Activated T-helper 9 cell treated with anti-CD3 and anti-CD28 coated beads, Interleukin-2, amount 50 U/mL, for 16 hours (primary cell): ENCODE data around the gene THAP12.
"Not testable (repeated sequence)": the region's sequence is repeated elsewhere in the genome, so short reads cannot be mapped to it uniquely, and the experiment has no call there.

Experiments
- DNase-seq: peaks from one replicate; pipeline ENCODE4 v3.0.0-alpha.2; 2020; ENCODE audit warnings: low read depth

Gene THAP12

GRCh38 chr11:76327756-76328388 is 53.1 kb downstream of the THAP12 start:
- no peak for DNase-seq

DNA sequence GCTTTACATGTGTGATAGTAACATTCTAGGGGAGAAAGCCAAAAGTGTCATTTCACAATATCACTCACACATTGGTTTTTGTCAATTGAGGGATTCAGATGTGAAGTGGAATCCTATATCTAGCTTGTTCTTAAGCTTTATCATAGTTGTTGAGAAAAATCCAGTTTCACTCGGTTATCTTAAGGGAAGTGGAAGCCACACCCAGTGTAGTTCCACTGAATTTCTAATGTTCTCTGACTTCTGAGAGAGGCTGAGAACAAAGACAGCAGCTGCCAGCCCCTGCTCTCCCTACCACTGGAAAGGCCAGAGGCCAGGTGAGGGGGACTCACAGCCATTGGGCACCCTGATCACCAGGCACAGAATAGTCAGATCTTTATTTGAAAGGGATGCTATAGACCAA is 53.7 kb downstream of the THAP12 start:
- DNase-seq: no peak

- DNase-seq: no peak
Observed at GRCh38 chr11:76325185-76325584, 55.7 kb downstream of the THAP12 start.

GRCh38 chr11:76323804-76324203 is 57.1 kb downstream of the THAP12 start:
- no peak for DNase-seq

DNA sequence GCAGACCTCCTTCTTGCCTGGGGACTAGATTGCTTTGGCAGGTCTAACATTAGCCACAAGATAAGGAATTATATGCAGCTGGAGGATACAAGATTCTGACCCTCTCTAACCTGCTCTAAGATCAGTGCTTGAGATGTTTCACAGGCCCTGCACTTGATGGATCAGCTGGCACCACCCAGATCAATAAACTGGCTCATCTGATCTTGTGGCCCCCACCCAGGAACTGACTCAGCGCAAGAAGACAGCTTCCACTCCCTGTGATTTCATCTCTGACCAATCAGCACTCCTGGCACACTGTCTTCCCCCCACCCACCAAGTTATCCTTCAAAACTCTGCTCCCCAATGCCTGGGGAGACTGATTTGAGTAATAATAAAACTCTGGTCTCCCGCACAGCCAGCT is 57.6 kb downstream of the THAP12 start:
- not testable (repeated sequence) for DNase-seq

DNA sequence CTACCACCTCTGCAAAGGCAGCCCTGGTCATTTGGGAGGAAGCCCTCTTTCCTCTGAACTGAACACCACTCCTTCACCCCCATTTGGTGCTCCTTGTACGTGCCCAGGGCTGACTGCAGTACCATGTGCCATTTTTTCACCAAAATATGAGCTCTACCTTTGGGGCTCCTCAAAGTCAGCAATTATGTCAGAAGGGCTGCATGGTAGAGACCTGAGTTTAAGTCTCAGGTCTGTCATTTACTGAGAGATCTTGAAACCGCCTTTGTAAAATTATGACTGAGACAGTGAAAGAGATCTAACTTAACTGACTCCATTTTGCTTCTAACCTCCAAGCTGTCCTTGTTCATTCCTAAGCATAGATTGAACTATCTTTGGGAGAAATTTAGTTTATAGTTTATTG is 58.0 kb downstream of the THAP12 start:
- no peak for DNase-seq

DNA sequence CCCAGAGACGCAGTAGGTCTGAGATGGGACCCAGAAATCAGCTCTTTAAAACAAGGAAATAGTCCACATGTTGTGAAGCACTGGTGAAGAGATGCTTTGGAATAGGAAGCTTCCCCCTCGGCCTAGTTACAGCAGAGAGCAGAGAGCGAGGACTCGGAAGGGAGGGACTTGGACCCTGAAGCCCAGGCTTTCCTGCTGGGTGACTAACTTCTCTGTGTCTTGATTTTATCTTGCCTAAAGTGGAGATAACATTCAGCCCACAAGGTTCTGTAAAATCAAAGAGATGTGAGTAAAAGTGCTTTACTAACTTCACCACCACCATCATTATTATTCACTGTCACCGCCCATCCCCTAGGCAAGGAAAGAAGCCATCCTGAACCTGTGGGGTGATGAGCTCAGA is 58.4 kb downstream of the THAP12 start:
- DNase-seq: no peak

DNA sequence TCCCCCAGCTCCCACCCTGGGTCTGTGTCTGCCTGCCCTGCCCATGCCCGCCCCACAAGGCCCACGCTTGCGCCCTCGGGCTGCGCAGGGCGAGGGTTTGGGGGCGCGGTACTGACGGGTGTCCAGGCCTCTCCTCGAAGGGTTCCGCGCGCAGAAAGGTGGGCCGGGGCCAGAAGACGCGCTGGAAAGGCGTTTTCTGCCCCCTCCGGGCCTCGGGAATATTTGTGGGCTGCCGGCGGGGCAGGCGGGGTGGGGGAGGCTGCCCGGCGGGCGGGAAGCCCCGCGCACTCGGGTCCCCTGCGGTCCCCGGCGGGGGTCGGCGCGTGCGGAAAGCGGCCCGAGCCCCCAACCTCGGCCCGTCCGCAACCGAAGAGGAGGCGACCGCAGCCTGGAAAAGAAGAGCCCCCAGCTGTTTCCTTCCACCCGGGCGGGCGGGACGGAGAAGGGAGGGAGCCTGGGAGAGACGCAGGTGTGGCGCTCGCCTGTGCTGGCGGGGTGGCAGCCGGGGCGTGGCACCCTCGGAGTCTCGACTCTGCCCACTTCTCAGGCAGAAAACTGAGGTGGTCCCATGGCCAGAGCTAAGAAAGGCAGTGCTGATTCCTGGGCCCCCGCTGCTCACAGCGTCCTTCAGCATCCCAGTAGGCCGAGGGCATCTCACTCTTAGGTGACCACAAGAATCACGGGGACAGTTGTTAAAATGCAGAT is 59.0 kb downstream of the THAP12 start:
- DNase-seq: no peak

DNA sequence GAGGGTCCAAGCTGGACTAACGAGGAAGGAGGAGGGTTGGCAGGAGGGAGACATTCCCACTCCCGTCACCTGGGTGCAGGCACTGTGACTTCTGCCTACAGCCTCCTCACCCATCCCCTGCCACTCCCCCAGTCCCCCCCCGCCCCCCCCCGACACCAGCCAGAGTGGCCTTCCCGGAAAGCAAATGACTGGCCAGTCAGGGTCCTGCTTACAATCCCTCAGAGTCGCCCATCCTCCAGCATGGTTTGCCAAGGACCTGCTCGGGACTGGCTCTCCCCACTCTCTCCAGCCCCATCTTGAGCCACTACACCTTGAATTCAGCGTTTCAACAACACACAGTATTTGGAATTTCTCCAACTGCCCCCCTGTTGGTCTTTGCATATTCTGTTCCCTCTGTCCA is 59.6 kb downstream of the THAP12 start:
- no peak for DNase-seq

DNA sequence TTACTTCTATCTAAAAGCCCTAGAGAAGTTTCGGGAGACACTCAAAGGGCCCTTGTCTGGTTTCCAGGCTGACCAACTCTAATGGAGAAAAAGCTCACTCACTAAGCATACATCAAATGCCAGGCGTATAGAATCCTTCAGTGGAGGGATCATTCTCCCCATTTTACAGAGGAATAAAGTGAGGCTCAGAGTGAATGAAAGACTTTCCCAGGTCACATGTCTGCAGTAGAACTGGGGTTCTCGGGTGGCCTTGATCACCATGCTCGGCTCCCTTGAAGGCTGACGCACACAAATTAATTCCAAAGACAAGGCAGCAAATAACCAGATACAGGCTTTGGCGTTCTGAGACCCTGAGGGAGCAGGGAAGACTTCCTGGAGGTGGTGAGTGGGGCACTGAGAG is 60.0 kb downstream of the THAP12 start:
- DNase-seq: no peak

GRCh38 chr11:76319798-76320197 is 61.1 kb downstream of the THAP12 start:
- DNase-seq: not testable (repeated sequence)

DNA sequence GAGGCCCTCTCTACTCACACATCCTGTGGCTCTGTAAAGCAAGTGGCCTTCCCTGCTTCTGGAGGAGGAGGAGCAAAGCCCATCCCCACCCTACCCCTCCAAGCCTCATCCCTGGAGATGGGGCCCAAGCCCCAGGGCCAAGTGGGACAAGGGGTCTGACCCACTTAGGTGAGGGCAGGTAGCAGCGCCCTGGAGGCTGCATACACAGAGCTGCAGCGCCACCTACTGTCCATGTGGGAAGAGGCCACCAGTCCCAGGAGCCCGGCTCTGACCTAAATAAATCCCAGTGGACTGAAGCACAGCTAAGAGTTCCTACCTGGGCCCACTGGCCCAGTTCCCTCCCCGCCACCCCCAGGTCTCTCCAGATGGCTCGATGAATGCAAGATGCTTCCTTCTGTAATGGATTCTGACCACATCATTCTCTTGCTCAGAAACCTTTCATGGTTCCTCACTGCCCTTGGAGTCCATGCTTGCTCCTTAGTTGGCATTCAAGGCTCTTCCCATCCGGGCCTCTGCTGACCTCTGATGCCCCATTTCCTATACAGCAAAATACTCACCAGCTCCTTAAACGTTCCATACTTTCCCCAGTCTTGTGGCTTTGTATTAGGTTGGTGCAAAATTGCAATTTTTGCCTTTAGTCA is 62.1 kb downstream of the THAP12 start:
- DNase-seq: peak; percentile 79

- no peak for DNase-seq
Observed at GRCh38 chr11:76317296-76317695, 63.6 kb downstream of the THAP12 start.

DNA sequence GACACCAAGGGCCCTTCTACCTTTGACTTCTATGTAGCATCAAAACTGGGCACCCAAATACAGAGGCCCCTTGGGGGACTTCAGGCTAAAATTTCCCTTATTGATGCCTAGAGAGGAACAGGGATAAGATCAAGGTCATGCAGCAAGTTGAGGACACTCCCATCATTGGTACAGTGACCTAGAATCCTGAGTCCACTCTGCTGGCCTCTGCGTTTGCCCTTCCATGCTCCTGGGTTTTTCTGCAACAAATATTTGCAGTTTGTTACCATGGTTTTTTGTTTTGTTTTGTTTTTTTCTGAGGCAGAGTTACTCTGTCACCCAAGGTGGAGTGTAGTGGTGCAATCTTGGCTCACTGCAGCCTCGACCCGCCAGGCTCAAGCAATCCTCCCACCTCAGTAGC is 64.2 kb downstream of the THAP12 start:
- DNase-seq: no peak

DNA sequence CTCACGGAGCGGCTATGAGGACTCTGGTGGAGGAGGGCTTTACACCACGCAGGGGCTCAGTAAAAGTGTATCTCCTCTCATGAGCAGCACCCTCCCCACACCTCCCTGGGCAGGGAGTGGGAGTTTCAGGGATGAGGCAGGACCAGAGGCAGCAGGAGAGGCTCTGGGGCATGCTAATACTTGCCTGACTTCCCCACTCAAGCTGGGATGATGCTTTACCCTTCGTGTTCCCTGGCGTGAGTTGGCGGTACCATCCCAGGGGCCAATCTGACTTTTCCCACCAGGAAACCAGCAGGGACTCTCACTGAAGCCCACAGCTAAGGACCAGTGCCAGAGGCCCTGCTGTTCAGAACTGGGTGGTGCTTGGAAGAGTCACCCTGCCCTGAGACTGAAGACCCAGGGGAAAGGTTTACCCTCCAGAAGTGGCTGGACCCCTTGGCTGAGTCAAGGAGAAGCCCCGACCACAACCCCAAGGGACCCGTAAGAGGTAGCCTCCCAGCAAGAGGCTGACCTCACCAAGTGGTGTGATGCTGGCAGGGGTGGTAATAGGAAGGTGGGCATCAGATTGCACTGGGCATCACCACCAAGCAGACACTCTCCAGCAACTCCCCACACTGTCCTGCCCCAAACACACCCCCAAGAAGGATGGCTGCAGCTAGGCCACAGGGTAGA is 65.6 kb downstream of the THAP12 start:
- no peak for DNase-seq

DNA sequence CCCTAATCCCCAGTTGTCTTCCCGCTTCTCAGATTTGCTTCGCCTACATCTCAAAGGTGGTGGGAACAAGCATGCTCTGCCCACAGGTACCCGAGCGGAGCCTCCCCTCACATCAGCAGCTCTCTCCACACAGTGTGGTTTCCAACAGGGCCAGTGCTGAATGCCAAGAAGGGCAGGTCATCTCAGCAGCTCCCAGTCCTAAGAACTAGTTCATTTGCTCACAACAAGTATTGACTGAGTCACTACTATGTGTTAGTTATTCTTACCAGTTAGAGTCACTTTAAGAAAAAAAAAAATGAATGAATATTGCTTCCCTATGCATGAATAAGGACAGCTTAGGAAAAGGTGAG is 66.2 kb downstream of the THAP12 start:
- DNase-seq: no peak

- DNase-seq: no peak
Observed at GRCh38 chr11:76313913-76314740, 66.8 kb downstream of the THAP12 start.

GRCh38 chr11:76313271-76313670 is 67.7 kb downstream of the THAP12 start:
- DNase-seq: no peak

GRCh38 chr11:76310832-76311595 is 69.9 kb downstream of the THAP12 start:
- no peak for DNase-seq

GRCh38 chr11:76307978-76308747 is 72.8 kb downstream of the THAP12 start:
- no peak for DNase-seq

GRCh38 chr11:76307396-76307795 is 73.5 kb downstream of the THAP12 start:
- no peak for DNase-seq
